HG02571 (cell line): ENCODE results near the gene GPLD1.

ENCODE experiments used
- ATAC-seq: cut with Tn5 transposase; IDR thresholded peaks from one replicate; pipeline ENCODE4 v1.9.1; 2021; ENCODE audit warnings: mild to moderate bottlenecking, moderate library complexity; ENCODE audit not compliant: unreplicated experiment

GPLD1 gene

DNA sequence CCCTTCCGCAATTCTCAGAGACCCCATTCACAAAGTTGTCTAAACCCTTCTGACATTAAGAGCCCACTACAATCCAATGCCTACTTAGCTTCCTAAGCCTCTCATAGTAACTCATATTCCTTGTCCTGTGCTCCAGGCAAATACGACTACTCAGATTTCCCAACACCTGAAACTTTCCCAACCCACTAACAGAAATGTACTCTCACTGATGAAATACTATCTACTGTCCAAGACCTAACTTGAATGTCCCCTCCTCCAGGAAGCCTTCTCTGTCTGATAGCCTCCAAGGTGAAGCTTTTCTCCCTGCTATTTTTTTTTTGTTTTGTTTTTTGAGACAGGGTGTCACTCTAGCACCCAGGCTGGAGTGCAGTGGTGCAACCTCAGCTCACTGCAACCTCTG, 30.4 kb downstream of the GPLD1 start:
- no peak for ATAC-seq

DNA sequence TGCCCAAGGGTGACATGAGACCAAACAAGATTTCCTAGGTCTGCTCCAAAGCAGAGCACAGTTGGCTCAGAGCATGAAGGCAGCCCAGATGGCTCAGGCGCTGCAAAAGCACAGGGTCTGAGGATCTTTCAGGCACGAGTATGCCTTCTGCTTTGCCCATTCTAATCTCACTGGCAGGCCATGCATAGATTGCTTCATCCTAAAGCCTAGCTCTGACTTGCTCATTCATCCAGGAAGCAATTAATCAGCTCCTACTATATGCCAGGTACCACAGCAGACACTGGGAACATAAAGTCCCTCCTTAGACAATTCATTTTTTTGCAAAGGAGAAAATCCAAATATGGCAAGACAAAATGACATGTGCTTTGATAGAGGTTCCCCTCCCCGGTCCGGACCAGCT, 31.2 kb downstream of the GPLD1 start:
- ATAC-seq = no peak

DNA sequence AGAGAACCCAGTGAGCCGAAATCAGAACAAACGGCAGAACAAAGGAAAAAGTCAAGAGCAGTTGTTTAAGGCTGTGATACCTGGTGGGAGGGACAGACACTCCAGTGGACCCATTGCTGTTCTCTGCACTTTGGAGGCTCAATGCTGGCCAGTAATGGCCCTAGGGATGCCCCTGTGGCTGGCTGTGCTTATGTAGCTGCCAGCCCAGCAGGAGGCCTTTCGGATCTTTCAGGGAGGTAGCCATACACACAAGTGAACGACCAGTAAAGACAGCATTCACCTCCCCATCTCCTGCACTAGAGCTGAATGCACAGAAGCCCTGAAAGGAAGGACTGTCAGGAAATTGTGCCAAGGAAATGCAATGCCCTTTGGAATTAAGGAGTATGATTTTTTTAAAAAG, 34.3 kb downstream of the GPLD1 start:
- no peak for ATAC-seq

DNA sequence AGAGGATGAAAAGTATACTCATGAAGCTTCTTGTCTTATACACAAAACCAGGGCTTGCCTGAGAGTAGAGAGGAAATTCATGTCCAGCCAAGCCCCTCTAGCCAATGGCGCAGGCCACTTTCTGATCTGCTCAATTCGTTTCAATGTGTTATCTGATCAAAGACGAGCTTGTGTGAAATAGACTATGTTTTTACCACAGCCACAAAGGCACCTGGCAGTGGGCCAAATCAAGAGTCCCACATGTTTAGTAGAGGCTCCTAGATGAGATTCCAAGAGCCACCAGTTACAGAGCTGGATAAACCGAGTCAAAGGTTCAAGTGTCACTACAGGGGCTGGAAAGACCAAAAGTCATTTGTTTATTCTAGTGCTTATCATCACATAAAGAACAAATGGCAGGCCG, 34.9 kb downstream of the GPLD1 start:
- ATAC-seq = no peak

DNA sequence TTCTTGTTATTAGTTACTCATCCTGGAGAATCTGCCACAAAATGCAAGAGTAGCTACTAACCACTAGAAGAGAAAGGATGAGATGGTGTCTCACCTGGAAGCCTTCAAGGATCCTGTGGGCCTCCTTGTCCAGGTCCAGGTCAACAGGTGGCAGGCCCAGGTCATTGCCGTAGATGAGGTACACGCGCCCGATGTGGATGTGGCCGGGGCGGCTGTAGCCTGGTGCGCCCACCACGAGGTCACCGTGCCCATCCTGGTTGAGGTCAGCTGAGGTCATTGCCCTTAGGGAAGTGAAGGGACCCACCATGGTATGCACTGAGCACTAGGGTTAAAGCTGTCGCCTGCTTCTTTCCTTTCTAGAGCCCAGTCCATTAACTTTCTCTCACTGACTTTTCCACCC, 35.5 kb downstream of the GPLD1 start:
- ATAC-seq = no peak

DNA sequence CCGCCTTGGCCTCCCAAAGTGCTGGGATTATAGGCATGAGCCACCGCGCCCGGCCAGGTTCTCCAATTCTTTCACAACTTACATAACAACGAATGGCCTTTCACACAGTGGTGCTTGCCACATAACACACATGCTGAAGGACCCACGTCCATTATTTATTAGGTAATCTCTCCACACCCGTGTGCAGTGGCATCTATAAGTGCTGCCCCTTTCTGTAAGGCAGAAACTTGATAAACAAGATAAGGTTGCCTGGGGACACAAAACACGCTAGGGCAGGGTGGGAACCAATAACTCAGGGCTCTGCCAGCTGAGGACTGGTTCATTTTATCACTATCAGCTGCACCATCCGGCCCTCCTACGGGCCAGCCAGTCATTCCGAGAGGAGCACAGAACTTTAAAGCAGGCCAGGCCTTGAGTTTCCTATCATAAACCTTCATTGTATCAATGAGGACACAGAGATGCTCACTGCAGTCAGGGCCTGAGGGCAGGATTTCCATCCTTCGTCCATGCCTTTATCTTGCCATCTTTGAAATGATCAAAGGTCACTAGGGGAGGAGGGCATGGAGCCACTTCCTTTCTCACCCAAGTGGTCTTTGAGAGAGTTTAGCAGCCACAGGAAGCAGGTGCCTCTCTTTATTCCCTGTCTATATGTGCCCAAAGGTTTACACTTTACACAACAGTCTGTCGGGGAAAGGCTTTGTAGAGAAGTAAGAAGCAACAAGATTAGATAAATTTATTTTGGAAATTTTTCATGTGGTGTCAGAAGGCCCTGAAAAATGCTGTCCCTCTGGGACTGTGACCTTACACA, 37.6 kb downstream of the GPLD1 start:
- no peak for ATAC-seq

DNA sequence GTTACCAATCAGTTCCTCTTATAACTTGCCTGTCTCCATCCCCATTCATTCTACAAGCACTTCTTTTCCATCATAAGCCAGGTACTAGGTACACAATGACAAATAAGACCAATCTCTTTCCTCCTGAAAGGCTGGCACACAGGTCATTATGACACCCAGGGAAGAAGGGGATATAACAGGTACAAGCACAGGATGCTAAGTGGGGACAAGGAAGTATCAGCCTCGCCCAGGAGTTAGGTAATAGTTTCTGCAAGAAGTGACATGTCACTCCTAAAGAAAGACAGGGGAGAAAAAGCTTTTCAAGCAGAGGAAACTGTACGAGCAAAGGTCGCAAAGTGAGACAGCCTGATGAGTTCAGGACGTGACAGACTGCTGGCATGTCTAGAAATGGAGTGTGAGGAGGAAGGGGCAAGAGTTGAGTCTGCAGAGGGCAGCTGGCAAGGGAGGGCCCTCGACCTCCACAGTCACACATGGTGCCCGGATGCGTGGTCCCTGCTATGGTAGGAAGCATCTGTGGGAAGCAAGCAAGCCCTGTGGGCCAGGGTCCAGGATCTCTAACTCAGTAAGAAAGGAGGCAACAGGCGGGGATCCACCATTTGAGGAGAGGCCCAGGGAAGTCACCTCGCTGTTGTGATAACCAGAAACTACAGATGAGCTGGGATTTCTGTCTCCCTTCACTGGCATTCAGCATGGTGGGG, 40.4 kb downstream of the GPLD1 start:
- ATAC-seq = no peak

DNA sequence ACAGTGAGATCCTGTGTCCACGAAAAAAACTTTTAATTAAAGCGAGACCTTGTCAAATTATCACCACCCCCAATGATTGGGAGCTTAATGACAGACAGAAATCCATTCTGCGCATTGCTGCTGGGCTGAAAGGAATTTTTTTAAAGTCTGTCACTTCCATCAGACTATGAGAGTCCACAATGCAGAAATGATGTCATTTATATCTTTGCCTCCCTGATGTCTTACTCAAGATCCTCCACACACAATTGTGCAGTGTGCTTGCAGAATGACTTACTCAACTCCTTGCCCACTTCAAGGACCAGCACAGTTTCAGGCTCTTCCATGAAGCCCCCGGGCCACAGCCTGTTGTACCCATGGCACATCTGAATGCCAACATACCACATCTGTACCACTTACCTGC, 41.0 kb downstream of the GPLD1 start:
- ATAC-seq = no peak

DNA sequence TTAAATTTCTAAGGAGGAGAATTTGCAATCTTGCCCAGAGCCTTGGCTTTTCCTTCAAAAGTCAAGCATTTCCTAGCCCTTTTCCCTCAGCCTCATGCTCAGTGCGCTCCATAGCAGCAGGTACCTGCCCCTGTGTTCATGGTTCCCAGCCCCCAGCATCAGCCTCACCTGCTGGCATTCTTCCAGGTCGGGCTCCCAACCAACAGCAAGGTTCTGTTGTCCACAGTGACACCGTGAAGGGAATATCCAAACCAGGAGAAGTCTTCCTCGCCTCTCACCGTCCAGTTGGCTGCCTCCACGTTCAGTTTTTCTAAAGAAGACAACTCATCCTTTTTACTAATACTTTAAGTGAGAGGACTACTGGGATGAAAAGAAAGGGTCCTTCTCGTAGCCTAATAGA, 42.7 kb downstream of the GPLD1 start:
- no peak for ATAC-seq

DNA sequence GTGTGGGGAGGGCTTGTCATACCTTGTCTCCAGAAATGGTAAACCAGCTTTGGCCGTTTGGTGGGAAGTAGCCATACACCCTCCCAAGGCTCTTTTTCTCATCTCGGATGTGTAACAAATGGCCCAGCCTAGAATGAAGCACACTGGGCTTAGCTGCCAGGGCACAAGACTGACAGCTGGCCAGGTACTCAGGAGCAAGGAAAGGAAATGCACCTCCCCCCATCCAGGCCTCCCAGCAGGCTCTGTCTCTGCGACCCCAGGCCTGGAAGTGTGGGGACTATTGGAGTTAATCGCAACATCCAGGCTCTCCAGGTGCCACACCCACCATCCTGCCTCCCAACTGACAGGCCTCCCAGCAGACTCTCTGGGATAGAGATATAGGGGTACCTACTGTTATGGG, 43.7 kb downstream of the GPLD1 start:
- no peak for ATAC-seq

DNA sequence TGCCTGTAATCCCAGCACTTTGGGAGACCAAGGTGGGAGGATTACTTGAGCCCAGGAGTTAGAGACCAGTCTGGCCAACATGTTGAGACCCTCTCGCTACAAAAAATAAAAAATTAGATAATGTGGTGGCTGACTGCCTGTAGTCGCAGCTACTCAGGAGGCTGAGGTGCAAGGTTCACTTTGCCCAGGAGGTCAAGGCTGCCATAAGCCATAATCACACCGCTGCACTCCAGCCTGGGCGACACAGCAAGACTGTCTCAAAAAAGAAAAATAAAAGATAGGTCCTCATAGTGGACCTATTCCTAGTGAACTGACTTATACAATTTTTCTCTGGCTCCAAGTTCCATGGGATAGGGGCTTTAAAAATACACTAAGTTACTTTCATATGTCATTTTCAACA, 44.8 kb downstream of the GPLD1 start:
- no peak for ATAC-seq

DNA sequence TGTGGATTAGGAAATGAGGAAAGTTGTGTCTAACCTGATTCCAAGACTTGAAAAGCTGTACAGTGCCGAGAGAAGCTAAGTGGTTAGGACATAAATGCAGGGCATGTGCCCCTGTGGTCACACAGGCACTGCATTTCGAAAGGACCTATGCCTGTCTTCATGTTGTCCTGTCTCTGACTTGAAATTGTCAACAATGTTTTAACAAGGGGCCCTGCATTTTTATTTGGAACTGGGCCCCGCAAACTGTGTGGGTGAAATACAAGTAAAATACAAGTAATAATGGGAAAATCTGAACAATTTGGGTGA, 47.8 kb downstream of the GPLD1 start:
- ATAC-seq = no peak

DNA sequence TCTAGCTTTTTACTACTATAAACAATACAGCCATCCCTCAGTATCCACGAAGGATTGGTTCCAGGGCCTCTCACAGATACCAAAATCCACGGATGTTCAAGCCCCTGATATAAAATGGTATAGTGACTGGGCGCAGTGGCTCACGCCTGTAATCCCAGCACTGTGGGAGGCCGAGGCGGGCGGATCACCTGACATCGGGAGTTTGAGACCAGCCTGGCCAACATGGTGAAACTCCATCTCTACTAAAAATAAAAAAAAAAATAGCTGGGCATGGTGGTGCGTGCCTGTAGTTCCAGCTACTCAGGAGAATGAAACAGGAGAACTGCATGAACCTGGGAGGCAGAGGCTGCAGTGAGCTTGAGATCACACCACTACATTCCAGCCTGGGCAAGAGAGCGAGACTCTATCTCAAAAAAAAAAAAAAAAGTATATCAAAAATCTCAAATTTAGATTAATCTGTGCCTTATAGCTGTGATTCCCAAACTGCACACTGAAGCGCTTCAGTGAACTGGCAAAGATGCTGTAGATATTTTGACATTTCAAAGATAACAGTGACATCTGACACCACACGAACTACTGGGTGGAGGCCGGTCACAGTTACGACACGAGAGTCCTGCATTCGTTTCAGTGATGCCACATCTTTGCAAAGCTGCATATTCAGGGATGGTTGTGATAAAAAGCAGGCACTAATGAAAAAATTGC, 48.3 kb downstream of the GPLD1 start:
- no peak for ATAC-seq

DNA sequence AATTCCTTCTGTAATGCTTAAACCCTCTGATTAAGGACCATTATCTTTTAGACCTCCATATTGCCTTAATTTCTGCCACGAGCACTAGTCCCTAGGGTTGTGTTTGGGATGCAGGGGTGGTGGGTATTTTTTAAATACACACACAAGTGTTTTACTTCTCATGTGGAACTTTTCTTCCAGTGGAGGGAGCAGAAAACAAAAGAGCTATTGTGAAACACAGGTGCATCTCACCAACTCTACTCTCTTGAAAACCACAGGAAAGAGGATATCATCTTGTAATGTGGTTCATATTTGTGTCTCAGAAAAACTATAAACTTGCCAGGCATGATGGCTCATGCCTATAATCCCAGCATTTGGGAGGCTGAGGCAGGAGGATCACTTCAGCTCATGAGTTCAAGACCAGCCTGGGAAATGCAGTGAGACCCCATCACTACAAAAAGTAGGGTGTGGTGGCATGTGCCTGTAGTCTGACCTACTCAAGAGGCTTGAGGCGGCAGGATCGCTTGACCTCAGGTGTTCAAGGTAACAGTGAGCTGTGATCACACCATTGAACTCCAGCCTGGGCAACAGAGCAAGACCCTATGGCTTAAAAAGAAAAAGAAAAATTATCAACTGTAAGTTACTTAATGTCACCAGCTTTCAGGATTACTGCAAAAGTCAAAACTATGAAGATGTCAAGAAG, 49.4 kb downstream of the GPLD1 start:
- ATAC-seq = no peak

DNA sequence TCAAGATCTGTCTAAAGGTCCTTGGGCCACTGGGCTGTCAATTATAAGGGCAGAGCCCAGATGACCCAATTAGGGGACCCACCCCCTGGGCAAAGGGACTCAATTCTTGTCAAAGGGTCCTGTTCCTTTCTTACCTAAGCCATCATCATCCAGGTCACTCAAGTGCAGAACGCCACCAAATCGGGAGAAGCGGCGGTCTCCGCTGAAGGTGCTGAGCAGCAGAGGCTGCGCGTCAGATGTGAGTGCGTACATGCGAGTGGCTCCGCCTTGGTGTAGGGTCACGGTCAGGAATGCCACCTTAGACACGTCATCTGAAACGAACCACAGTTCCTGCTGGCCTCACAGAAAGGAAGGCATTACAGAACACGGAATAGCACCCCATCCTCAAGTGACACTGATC, 52.4 kb downstream of the GPLD1 start:
- no peak for ATAC-seq

DNA sequence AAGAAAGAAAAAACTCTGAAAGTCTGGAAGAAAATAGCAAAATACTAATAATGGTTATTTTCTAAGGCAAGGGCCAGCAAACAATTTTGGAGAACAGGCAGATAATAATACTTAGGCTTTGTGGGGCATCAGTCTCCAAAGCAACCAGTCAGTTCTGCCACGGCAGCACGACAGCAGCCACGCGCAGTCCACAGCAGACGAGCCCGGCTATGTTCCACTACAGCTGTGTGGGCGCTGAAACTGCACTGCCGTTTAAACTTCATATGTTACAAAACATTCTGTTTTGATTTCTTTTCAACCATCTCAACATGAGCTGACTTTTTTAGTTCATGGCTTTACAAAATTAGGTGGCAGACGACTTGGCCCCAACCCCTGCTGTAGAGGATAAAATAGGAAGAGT, 56.8 kb downstream of the GPLD1 start:
- ATAC-seq = no peak

DNA sequence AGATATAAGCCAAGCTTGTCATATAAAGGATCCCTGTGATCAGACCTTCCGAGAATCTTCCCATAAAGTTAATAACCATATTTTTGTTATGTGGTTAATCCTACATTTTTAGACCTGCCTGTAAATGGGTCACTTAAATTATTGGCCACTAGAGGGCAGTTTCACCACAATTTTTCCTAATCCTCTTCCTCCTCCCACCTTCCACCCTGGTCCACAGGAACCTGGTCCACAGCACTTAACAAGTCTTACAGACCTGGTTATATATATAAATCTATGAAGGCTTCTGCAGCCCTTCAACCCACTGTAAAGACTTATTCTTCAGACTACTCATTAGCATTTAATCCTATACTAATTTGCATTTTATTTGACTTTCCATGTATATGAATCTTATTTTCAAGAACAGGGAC, 58.3 kb downstream of the GPLD1 start:
- ATAC-seq = no peak

DNA sequence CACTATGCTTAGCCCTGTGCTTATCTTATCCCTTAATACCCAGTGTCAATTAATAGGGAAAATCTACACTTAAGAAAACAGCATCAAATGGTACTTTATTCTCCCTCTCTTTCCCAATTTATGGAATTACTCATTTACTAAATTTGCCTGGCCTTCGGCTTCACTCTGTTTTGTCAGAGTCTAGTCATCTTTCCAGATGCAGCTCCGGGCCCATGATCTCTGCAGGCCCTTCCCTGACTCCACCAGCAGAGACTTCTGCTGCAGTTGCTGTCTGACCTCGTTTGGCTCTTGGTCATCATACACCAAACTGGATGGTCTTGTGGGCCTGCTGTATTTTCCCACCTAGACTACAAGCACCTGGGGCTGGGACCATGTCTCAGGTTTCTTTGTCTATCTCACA, 59.3 kb downstream of the GPLD1 start:
- no peak for ATAC-seq

DNA sequence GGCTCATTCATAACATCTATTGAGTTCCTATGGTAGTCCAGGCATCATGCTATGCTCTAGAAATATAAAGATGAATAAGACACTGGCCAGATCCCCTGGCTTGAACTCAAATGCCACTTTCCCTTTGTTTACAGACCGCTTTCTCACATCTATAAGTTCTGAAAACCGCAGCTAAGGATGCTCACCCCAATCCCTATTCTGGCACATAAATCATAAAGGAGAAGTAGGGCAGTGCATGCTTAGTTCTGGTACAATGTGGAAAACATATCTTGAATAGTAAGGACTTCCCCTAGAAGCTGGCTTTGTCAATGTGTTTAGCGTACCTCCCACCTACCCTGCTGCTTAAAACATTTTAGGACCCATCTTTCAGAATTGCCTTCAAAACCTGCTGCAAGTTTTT, 60.2 kb downstream of the GPLD1 start:
- ATAC-seq = no peak

DNA sequence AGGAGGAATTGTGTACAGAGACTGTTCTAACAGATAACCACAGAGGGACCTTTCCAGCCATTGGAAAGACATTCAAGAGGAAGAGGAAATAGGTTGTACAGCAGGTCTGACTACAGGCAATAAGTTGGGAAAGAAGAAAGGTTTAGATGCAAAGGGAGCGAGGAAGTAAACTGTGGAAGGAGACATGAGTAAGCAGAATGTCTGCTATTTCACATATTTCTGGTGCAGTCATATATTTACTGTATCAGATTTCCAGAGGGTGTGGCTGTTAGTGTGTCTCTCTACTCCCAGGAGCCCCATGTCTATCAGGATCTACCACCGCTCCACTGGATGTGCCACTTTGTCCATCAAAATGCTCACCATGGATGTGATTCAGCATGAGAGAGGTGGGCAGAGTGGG, 60.8 kb downstream of the GPLD1 start:
- ATAC-seq = no peak

DNA sequence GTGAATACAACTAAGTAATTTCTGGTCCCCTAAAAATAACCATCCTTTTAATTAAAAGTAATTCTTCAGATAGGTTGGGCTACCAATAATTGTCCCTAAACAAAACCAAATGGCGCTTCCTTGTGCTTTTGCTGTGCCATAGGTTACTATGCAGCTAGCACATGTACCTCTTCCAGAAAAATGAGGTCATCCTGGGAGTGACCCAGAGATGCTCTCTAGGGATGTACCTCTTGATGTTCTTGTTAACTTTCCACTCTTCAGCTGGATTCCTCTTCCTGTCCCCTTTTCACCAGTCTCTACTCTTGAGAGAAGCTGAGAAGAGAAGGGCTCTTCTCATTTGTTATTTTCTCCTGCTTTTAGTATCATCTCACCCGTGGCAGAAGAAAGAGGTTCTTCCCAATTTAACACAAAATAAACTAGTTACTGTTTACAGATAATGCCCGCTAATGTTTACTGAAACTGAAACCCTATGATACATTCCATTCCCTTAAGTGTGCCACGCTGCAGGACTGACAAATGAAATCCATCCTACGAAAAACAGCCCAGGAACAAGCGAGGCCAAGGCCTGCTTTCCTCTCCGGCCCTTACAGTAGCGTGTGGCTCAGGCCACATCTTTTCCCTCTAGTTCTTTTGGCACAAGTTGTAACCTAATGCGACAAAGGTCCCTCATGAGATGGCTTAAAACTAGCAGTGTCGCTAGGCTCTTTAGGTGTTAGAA, 62.5 kb downstream of the GPLD1 start:
- no peak for ATAC-seq
